Lung (tissue), 12 donors: Measurements from ENCODE around the gene SH3BP4. TPM values are rescaled to one million over a fixed set of nuclear protein-coding genes. Genes with fewer than 3 reads are reported as not detected.

Experiments
- ATAC-seq: fragments of 200-7000 bp; cut with Tn5 transposase; one replicate; pipeline ENCODE4 v1.9.1; 2020; ENCODE audit warnings: moderate number of reproducible peaks; ENCODE audit not compliant: insufficient read depth, low FRiP score
- DNase-seq, 3 donors: peaks; one replicate each; pipeline ENCODE4 v3.0.0-alpha.2; 2013 to 2017
- H3K27ac ChIP-seq, 2 donors: one replicate each; pipeline ENCODE4 v1.5.1; 2013; ENCODE audit warnings: mild to moderate bottlenecking in 2 of 2, moderate library complexity in 2 of 2, control low read depth in 1 of 2, inconsistent platforms in 1 of 2, low read depth in 1 of 2, low read length in 1 of 2
- H3K27me3 ChIP-seq, 3 donors: one replicate each; pipeline ENCODE4 v1.5.1; 2013; ENCODE audit warnings: low read length in 2 of 3; ENCODE audit not compliant: control insufficient read depth in 3 of 3, insufficient read depth in 3 of 3
- H3K36me3 ChIP-seq, 4 donors: one replicate each; pipeline ENCODE4 v1.5.1; 2013; ENCODE audit warnings: low read length in 4 of 4, mild to moderate bottlenecking in 1 of 4, moderate library complexity in 1 of 4; ENCODE audit not compliant: control insufficient read depth in 4 of 4, insufficient read depth in 4 of 4
- H3K4me1 ChIP-seq, 5 donors: one replicate each; pipeline ENCODE4 v1.5.1; 2013; ENCODE audit warnings: low read length in 5 of 5, mild to moderate bottlenecking in 2 of 5, moderate library complexity in 1 of 5; ENCODE audit not compliant: control insufficient read depth in 5 of 5, insufficient read depth in 5 of 5
- H3K4me3 ChIP-seq: one replicate; pipeline ENCODE4 v1.5.1; 2013; ENCODE audit warnings: mild to moderate bottlenecking, control low read depth, moderate library complexity
- H3K9ac ChIP-seq, 2 donors: one replicate each; pipeline ENCODE4 v1.5.1; 2013; ENCODE audit warnings: low read length in 2 of 2, control low read depth in 1 of 2; ENCODE audit not compliant: insufficient read depth in 1 of 2
- H3K9me3 ChIP-seq, 4 donors: one replicate each; pipeline ENCODE4 v1.5.1; 2013; ENCODE audit warnings: low read length in 3 of 4, mild to moderate bottlenecking in 1 of 4, moderate library complexity in 1 of 4; ENCODE audit not compliant: control insufficient read depth in 4 of 4, insufficient read depth in 3 of 4
- WGBS, 2 donors: extraction: QIAGEN DNeasy Blood & Tissue Kit; methylation state at CpG; one replicate each; pipeline ENCODE4 v1.1.7; 2013; 5-methylcytosine and 5-hydroxymethylcytosine counted together
- polyA plus RNA-seq, 2 donors: library from polyadenylated mRNA; stranded (reverse); fragments of 200-250 nt; gene quantifications; one replicate each; pipeline ENCODE4 v1.2.1, GENCODE V29; 2013
- total RNA-seq, 2 donors: library from RNA; depleted of rRNA in 1 of 2; stranded (reverse); fragments of >200 nt in 1 of 2; gene quantifications; one replicate each; pipeline ENCODE4 v1.2.1, GENCODE V29; 2014 to 2021
- TF ChIP-seq, protein P1 (sequence below): IDR thresholded peaks from 2 replicates; pipeline ENCODE4 v1.5.1; 2012; ENCODE audit warnings: mild to moderate bottlenecking; ENCODE audit errors: control extremely low read depth, extremely low read depth
- donor health status: control.
- donor health status: control.
- donor health status: Bipolar disorder and iron deficiency.
- donor health status: healthy.
- donor health status: DM: yes; HTN: yes; CAD: no.

SH3BP4 gene
- total and polyA plus RNA-seq, 4 donors, result 12.0 to 36.5 (median 18.2) TPM

DNA sequence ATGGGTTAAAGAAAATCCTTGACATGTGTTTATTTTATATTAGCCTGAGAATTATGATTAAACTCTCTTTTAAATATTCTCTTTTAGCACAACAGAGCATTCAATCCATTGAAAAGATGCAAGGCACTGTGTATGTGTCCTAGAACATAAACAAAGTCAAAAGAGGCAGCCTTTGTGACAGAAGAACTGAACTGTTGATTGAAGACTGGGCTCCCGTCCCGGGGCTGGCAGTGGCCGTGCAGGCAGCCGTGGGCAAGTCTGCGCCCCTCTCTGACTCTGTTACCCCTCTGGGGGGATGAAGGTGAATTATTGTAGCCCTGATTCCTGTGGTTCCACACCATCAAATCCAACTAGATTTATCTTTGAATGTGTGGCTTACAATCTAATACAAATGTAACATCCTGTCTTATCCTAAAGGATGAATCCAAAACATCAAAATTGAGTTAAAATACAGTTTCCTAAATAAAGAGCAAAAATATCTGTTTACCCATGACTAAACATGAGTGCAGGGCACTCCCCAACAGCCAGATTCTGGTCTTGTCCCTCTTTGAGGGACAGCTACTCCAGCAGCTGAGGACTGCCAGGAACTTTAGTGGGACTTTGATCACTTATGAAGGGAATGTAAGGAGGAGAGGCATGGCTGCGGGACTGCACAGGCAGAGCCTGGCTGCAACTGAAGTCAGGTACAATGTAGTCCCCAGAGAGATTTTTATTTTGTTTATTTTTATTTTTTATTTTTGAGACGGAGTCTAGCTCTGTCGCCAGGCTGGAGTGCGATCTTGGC is 37.3 kb upstream of the SH3BP4 start:
- ATAC-seq (no peak), DNase-seq (no peak)
- H3K9ac ChIP-seq, result no peak overlapping the region
- no peak overlapping the region for H3K27ac ChIP-seq
- H3K36me3 ChIP-seq, result no peaks in the 10 kb centered on the region
- H3K4me1 ChIP-seq, result no peaks in the 10 kb centered on the region
- no peak overlapping the region for H3K4me3 ChIP-seq
- 90 to 91% methylated on average over 9 of the region's 9 CpGs for WGBS, 2 donors
- H3K9me3 ChIP-seq, result no peaks in the 10 kb centered on the region
- no peaks in the 10 kb centered on the region for H3K27me3 ChIP-seq
- TF ChIP-seq, protein P1, sequence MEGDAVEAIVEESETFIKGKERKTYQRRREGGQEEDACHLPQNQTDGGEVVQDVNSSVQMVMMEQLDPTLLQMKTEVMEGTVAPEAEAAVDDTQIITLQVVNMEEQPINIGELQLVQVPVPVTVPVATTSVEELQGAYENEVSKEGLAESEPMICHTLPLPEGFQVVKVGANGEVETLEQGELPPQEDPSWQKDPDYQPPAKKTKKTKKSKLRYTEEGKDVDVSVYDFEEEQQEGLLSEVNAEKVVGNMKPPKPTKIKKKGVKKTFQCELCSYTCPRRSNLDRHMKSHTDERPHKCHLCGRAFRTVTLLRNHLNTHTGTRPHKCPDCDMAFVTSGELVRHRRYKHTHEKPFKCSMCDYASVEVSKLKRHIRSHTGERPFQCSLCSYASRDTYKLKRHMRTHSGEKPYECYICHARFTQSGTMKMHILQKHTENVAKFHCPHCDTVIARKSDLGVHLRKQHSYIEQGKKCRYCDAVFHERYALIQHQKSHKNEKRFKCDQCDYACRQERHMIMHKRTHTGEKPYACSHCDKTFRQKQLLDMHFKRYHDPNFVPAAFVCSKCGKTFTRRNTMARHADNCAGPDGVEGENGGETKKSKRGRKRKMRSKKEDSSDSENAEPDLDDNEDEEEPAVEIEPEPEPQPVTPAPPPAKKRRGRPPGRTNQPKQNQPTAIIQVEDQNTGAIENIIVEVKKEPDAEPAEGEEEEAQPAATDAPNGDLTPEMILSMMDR, result no peak

DNA sequence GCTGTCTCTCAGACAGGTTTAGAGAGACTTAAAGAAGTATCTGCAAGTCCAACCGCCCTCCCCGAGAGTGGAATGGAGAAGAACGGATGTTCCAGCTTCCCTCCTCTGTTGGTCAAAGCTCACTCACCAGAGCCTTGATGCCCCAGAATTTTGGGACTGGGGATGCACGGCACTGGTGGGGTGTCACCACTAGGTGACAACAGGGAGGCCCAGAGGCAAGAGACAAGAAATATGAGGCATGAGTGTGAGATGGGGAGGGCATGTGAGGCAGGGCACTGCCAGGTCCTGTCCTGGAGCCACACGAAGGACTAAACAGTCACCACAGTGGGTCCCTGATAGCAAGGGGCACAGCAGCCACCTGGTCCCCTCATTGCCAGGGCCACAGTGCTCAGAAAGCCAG is 35.1 kb upstream of the SH3BP4 start:
- no peak for ATAC-seq
- TF ChIP-seq, protein P1, result no peak
- Histone ChIP-seq H3K9ac (no peak overlapping the region), H3K27me3 (no peaks in the 10 kb centered on the region), H3K4me3 (no peak overlapping the region), H3K27ac (no peak overlapping the region), H3K9me3 (no peaks in the 10 kb centered on the region), H3K36me3 (no peaks in the 10 kb centered on the region), H3K4me1 (no peaks in the 10 kb centered on the region)
- 92 to 97% methylated on average over 5 of the region's 5 CpGs for WGBS, 2 donors
- no peak for DNase-seq

DNA sequence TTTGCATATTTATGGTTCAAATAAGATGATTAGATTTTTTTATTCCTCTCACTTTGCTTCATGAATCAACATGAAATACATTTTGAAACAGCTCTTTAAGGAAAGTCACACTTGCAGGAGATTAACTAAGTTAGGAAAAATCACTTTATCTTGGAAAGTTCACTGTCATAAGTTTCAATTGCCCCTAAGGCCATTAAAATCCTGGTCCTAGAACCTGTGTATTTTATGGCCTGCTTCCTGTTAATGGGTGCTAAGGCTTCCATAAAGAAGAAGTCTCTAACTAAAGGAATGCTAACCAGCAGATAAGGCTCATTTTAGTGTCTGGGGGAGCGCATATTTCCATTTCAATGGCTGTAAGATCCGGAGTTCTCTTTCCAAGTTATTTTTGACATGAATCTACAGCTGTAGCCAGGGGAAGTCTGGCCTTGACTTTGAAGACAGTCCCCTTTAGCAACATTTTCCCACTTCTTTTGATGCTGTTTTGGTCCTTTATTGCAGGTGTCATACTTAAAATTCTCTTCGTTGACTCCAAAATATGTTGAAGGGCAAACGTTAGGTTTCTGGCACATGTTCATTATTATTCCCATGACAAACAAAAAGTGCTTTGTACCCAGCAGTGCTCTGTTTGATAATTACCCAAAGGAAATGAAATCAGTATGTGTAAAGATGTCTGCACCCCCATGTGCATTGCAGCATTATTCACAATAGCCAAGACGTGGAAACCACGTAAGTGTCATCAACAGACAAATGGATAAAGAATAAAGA is 34.4 kb upstream of the SH3BP4 start:
- Histone ChIP-seq H3K9me3 (no peaks in the 10 kb centered on the region), H3K4me1 (no peaks in the 10 kb centered on the region), H3K27ac (no peak overlapping the region), H3K9ac (no peak overlapping the region), H3K27me3 (no peaks in the 10 kb centered on the region), H3K4me3 (no peak overlapping the region), H3K36me3 (no peaks in the 10 kb centered on the region)
- TF ChIP-seq, protein P1, result no peak
- WGBS, 2 donors, result 53 to 70% methylated on average over 6 of the region's 6 CpGs
- ATAC-seq (no peak), DNase-seq (peak in 2 of 3 donors; percentile 29 to 37)
